HUES48 (cell line): ENCODE measurements around the gene ID2.

ENCODE experiments used
- H3K27ac ChIP-seq: one replicate; pipeline ENCODE4 v1.7.0; 2013; ENCODE audit warnings: low read depth, low read length, inconsistent platforms
- H3K27me3 ChIP-seq: 2 replicates; pipeline ENCODE4 v1.6.1; 2013; ENCODE audit warnings: mild to moderate bottlenecking, low read length; ENCODE audit not compliant: control insufficient read depth, insufficient read depth
- H3K36me3 ChIP-seq: 2 replicates; pipeline ENCODE4 v1.6.1; 2013; ENCODE audit warnings: low read length; ENCODE audit not compliant: control insufficient read depth, insufficient read depth
- H3K4me1 ChIP-seq: 2 replicates; pipeline ENCODE4 v1.6.1; 2013; ENCODE audit warnings: mild to moderate bottlenecking, low read length; ENCODE audit not compliant: control insufficient read depth, insufficient read depth
- H3K4me3 ChIP-seq: 2 replicates; pipeline ENCODE4 v1.5.1; 2013; ENCODE audit warnings: mild to moderate bottlenecking, low read depth, low read length
- H3K9ac ChIP-seq: 2 replicates; pipeline ENCODE4 v1.6.1; 2013; ENCODE audit warnings: mild to moderate bottlenecking, low read depth, low read length, moderate library complexity
- H3K9me3 ChIP-seq: 2 replicates; pipeline ENCODE4 v1.6.1; 2013; ENCODE audit warnings: low read length; ENCODE audit not compliant: control insufficient read depth, insufficient read depth

Gene ID2

DNA sequence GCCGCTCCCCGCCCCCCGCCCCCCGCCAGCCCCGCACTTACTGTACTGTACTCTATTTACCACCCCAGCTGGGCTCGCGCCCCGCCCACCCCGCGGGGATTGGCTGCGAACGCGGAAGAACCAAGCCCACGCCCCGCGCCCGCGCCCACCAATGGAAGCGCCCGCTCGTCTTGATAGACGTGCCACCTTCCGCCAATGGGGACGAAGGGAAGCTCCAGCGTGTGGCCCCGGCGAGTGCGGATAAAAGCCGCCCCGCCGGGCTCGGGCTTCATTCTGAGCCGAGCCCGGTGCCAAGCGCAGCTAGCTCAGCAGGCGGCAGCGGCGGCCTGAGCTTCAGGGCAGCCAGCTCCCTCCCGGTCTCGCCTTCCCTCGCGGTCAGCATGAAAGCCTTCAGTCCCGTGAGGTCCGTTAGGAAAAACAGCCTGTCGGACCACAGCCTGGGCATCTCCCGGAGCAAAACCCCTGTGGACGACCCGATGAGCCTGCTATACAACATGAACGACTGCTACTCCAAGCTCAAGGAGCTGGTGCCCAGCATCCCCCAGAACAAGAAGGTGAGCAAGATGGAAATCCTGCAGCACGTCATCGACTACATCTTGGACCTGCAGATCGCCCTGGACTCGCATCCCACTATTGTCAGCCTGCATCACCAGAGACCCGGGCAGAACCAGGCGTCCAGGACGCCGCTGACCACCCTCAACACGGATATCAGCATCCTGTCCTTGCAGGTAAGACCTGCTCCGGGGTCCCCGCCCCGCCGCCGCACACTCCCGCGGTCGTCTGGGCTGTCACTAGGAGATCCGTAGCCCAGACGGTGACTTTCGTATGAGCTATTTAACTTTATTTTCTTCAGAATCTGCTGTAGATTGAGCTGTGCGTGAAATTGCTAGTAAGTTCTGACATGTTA is at the start of gene ID2:
Gene ID2 (plus strand): TSS at position 271 of the 907 bp plus-strand sequence. CDS start 110 bp downstream, at position 381.
- peaks cover 39% of the 10 kb centered on the region for H3K4me1 ChIP-seq
- H3K27me3 ChIP-seq = peaks cover 50% of the 10 kb centered on the region
- H3K9me3 ChIP-seq = no peaks in the 10 kb centered on the region
- no peaks in the 10 kb centered on the region for H3K36me3 ChIP-seq
- H3K9ac ChIP-seq = peak within 1 kb of the TSS; percentile 40; the same call in 1 of the 2 replicates
- peak within 1 kb of the TSS; percentile 79 for H3K4me3 ChIP-seq
- peak within 1 kb of the TSS; percentile 93 for H3K27ac ChIP-seq

DNA sequence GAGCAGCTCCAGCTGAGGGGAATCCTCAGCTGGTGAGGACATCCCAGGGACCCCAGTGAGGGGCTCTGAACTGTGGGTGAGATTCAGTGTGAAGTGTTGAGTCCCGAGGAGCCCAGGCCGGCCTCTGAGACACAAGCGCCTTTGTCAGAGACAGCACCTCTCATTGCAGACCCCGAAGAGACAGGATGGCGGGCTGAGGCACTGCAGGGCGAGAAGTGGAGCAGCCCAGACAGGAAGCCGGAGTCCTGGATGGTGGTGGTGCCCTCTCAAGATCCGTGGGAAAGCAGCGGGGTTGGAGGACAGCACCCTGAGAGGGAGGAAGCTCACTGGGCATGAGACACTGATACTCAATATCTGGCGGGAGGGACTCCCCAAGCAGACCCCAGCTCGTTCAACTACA is 49.1 kb upstream of the ID2 start:
- H3K27me3 ChIP-seq = peaks cover under 1% of the 10 kb centered on the region
- no peaks in the 10 kb centered on the region for H3K36me3 ChIP-seq
- peaks cover 20% of the 10 kb centered on the region for H3K4me1 ChIP-seq
- H3K27ac ChIP-seq = no peak overlapping the region
- H3K9ac ChIP-seq = no peak overlapping the region
- H3K9me3 ChIP-seq = no peaks in the 10 kb centered on the region
- no peak overlapping the region for H3K4me3 ChIP-seq

GRCh38 chr2:8633186-8633734 is 48.6 kb upstream of the ID2 start:
- Histone ChIP-seq H3K27me3 (peaks cover 6% of the 10 kb centered on the region), H3K9ac (no peak overlapping the region), H3K36me3 (no peaks in the 10 kb centered on the region), H3K27ac (no peak overlapping the region), H3K9me3 (no peaks in the 10 kb centered on the region), H3K4me3 (no peak overlapping the region), H3K4me1 (peaks cover 23% of the 10 kb centered on the region)

DNA sequence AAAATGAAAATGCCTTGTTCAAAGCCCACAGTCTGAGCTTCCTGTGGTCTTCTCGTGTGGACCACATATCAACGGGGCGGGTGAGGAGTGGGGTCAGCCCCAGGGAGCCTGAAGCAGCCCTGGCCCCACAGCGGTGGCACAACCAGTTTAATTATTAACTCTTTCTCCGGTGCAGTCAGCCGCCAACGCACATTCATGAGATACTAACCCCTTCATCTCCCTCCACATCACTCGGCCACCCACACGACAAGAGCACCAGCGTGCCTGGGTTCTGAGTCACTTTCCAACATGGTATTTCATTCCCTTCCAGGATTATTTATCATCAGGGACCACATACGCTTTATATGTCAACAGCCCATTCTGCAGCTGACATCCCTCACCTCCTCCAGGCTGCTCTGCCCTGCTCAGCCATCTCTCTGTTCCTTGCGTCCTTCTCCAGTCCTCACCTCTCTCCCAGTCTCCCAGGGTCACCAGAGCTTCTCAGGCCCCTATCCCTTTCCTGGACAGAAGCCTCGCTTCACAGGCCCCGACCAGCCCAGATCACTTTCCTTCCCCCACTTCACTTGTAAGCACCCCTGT is 48.0 kb upstream of the ID2 start:
- H3K4me3 ChIP-seq = no peak overlapping the region
- no peak overlapping the region for H3K9ac ChIP-seq
- peaks cover 22% of the 10 kb centered on the region for H3K4me1 ChIP-seq
- H3K27ac ChIP-seq = no peak overlapping the region
- H3K9me3 ChIP-seq = no peaks in the 10 kb centered on the region
- peaks cover 6% of the 10 kb centered on the region for H3K27me3 ChIP-seq
- no peaks in the 10 kb centered on the region for H3K36me3 ChIP-seq

GRCh38 chr2:8634466-8635172 is 47.2 kb upstream of the ID2 start:
- Histone ChIP-seq H3K27me3 (peaks cover 12% of the 10 kb centered on the region), H3K4me1 (peaks cover 22% of the 10 kb centered on the region), H3K36me3 (no peaks in the 10 kb centered on the region), H3K9ac (no peak overlapping the region), H3K27ac (no peak overlapping the region), H3K9me3 (no peaks in the 10 kb centered on the region), H3K4me3 (no peak overlapping the region)

GRCh38 chr2:8636041-8636491 is 45.8 kb upstream of the ID2 start:
- H3K27ac ChIP-seq = peak overlapping the region; percentile 65
- H3K4me3 ChIP-seq = no peak overlapping the region
- no peaks in the 10 kb centered on the region for H3K9me3 ChIP-seq
- no peaks in the 10 kb centered on the region for H3K36me3 ChIP-seq
- no peak overlapping the region for H3K9ac ChIP-seq
- H3K4me1 ChIP-seq = peaks cover 22% of the 10 kb centered on the region
- peaks cover 19% of the 10 kb centered on the region for H3K27me3 ChIP-seq

DNA sequence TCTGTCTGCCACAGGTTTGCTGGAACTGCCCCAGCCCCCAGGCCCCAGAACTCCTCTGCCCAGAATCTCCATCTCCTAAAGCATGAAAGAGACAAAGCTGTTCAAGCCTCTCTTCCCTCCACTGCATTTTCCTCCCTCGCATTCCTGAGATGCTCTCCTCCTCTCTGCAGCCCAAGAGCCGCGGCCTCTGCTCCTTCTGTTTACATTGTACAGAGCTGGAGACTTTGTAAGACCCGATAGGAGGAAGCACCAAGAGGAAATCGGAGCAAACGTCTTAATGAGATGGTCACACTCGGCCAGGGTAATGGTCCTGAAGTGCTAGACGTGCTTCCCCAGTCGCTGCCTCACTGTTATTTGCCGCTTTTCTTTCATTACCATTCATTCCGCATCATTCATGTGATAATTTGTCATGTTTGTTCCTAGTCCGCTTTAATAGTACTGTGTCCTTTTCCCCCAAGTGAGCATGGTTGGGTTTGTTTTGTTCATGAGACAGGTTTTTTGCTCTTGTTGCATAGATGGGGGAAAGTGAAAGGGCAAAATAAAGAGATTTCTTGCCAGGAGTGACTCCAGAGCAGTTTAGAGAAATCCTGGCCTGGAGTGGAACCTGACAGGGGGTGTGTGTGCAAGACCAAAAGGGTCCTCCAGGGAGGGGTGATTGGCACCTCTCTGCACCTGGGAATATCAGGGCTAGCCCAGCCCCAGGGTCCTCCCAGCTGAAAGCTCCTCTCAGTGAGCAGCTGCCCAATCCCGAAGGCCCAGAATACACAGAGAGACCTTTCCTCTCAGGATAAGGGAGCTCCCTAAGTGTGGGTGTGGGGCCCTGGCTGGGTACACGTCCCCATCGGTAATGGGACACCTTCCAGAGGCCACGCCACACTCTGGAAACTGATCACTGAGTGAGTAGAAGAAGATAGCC is 44.9 kb upstream of the ID2 start:
- H3K36me3 ChIP-seq = no peaks in the 10 kb centered on the region
- peak overlapping the region; percentile 34 for H3K4me3 ChIP-seq
- H3K9ac ChIP-seq = no peak overlapping the region
- peaks cover 19% of the 10 kb centered on the region for H3K27me3 ChIP-seq
- peak overlapping the region; percentile 65 for H3K27ac ChIP-seq
- no peaks in the 10 kb centered on the region for H3K9me3 ChIP-seq
- H3K4me1 ChIP-seq = peaks cover 30% of the 10 kb centered on the region

DNA sequence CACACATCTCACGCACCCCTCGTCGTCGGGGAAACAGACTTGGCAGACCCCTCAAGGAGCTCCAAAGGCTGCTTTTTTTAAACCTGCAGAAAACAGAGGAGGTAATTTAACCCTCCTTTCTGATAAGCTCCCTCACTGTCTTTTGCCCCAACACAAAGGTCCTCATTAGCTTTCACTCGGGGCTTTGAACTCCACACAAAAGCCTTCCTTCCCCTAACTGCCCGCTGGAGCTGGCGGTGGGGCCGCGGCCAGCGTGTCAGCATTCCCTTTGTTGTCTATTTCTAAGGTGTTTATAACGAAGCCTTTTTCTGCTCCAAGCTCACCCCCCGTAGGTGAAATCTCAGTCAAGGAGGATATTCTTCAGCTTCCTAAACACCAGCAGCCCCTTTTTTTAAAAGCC is 43.5 kb upstream of the ID2 start:
- H3K9me3 ChIP-seq = no peaks in the 10 kb centered on the region
- H3K27me3 ChIP-seq = peaks cover 19% of the 10 kb centered on the region
- no peaks in the 10 kb centered on the region for H3K36me3 ChIP-seq
- peaks cover 40% of the 10 kb centered on the region for H3K4me1 ChIP-seq
- H3K4me3 ChIP-seq = no peak overlapping the region
- no peak overlapping the region for H3K9ac ChIP-seq
- peak overlapping the region; percentile 52 for H3K27ac ChIP-seq

- Histone ChIP-seq H3K36me3 (no peaks in the 10 kb centered on the region), H3K9ac (no peak overlapping the region), H3K27ac (no peak overlapping the region), H3K4me3 (no peak overlapping the region), H3K27me3 (peaks cover 19% of the 10 kb centered on the region), H3K9me3 (no peaks in the 10 kb centered on the region), H3K4me1 (peaks cover 40% of the 10 kb centered on the region)
Measured at GRCh38 chr2:8639122-8639635, 42.7 kb upstream of the ID2 start.

DNA sequence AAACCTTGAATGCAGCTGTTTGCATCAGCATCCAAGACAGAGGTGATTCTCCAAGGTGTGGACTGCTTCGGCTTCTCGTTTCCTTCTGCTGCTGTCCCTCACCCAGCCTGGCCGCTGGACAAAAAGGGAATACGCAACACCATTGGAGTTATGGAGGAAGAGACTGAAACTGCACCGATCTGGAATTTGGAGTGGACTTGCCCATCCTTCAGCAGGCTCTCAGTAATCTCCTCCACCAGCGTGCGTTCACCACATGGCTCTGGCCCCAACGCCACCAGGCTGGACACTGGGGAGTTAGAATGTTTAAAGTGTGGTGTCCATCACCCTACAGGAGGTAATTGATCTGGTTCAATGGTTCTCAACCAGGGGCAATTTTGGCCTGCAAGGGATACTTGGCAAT is 41.4 kb upstream of the ID2 start:
- Histone ChIP-seq H3K9ac (no peak overlapping the region), H3K36me3 (no peaks in the 10 kb centered on the region), H3K9me3 (no peaks in the 10 kb centered on the region), H3K27me3 (peaks cover 19% of the 10 kb centered on the region), H3K4me1 (peaks cover 40% of the 10 kb centered on the region), H3K27ac (no peak overlapping the region), H3K4me3 (no peak overlapping the region)
